Naive thymus-derived CD8-positive, alpha-beta T cell (primary cell): ENCODE measurements around the gene CDK19. TPM values are rescaled to one million over a fixed set of nuclear protein-coding genes. Genes with fewer than 3 reads are reported as not detected.
"Not testable (repeated sequence)": the region's sequence is repeated elsewhere in the genome, so short reads cannot be mapped to it uniquely, and the experiment has no call there.

Source experiments
- ATAC-seq, 2 donors: fragments of 150-1000 bp; cut with Tn5 transposase in 1 of 2; sonication (Bioruptor Pico), chemical (Tn5 transposase) in 1 of 2; 1 replicate in 1 of 2; 2 replicates in 1 of 2; pipeline ENCODE4 v1.10.0; 2021; ENCODE audit warnings: mild to moderate bottlenecking in 2 of 2, moderate library complexity in 2 of 2
- POLR2A ChIA-PET: fragments of 350-600 bp; sonication (Branson Sonifier 250); formaldehyde crosslinking; loops from one replicate; lab custom pipeline; 2021; ENCODE audit warnings: antibody characterized with exemption; lab: Charles Lee
- DNase-seq, 10 donors: peaks; one replicate each; pipeline versions ENCODE4 v3.0.0 to v3.0.0-alpha.2; 2020 to 2022
- H3K27ac Mint-ChIP-seq, 10 donors: one replicate each; pipeline ENCODE4 v1.8.0; 2020 to 2022; ENCODE audit warnings: mild to moderate bottlenecking in 10 of 10, mixed read lengths in 10 of 10, moderate library complexity in 4 of 10, inconsistent platforms in 1 of 10
- H3K27me3 Mint-ChIP-seq, 5 donors: one replicate each; pipeline ENCODE4 v1.8.0; 2021 to 2022; ENCODE audit warnings: mixed read lengths in 5 of 5
- H3K36me3 Mint-ChIP-seq, 3 donors: one replicate each; pipeline ENCODE4 v1.8.0; 2020 to 2022; ENCODE audit warnings: mixed read lengths in 3 of 3, mild to moderate bottlenecking in 2 of 3, inconsistent platforms in 1 of 3
- H3K4me1 Mint-ChIP-seq, 4 donors: one replicate each; pipeline ENCODE4 v1.8.0; 2021 to 2022; ENCODE audit warnings: mixed read lengths in 4 of 4
- H3K4me3 Mint-ChIP-seq, 10 donors: one replicate each; pipeline ENCODE4 v1.8.0; 2020 to 2022; ENCODE audit warnings: mild to moderate bottlenecking in 10 of 10, mixed read lengths in 10 of 10, moderate library complexity in 6 of 10, inconsistent platforms in 1 of 10
- H3K9me3 Mint-ChIP-seq, 9 donors: one replicate each; pipeline ENCODE4 v1.8.0; 2020 to 2022; ENCODE audit warnings: mixed read lengths in 9 of 9, mild to moderate bottlenecking in 3 of 9, inconsistent platforms in 1 of 9, moderate library complexity in 1 of 9
- polyA plus RNA-seq, 3 donors: library from polyadenylated mRNA; unstranded; fragments of 300-500 nt; fragmentation: Illumina TruSeq; gene quantifications; one replicate each; pipeline ENCODE4 v1.2.3, GENCODE V29; 2021
- total RNA-seq, 8 experiments: library from RNA in 2 of 8; stranded (reverse) in 2 of 8; gene quantifications; one replicate each; pipeline ENCODE4 v1.2.3 and lab custom pipeline; 2021 to 2026

The CDK19 gene
- total and polyA plus RNA-seq, 5 experiments from 2014 or later, result 1.1 to 20.0 (median 2.1) TPM

GRCh38 chr6:110809792-110810191, 5.5 kb downstream of the CDK19 start:
- Mint-ChIP-seq H3K27me3 (no peaks in the 10 kb centered on the region), H3K27ac (no peak overlapping the region), H3K4me3 (no peak overlapping the region), H3K9me3 (no peaks in the 10 kb centered on the region), H3K36me3 (peaks cover 0 to 4% (median 3%) of the 10 kb centered on the region in 3 donors), H3K4me1 (peaks cover 15 to 56% (median 27%) of the 10 kb centered on the region in 4 donors)
- POLR2A ChIA-PET, result no interaction called here
- DNase-seq (no peak), ATAC-seq (no peak)

DNA sequence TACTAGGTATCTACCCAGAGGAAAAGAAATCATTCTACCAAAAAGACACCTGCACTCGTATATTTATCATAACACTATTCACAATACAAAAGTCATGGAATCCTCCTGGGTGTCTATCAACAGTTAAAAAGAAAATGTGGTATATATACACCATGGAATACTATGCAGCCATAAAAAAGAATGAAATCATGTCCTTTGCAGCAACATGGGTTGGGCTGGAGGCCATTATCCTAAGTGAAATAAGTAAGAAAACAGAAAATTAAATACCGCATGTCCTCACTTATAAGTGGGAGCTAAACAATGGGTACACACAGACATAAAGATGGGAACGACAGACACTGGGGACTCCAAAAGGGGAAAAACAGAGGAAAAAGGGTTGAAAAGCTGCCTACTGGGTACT, 13.1 kb downstream of the CDK19 start:
- H3K4me3 Mint-ChIP-seq, H3K27ac Mint-ChIP-seq, POLR2A ChIA-PET, DNase-seq, H3K27me3 Mint-ChIP-seq, ATAC-seq: not testable (repeated sequence)
- Mint-ChIP-seq H3K9me3 (peaks cover 0 to 13% (median 3%) of the 10 kb centered on the region in 9 donors), H3K4me1 (peaks cover 13 to 48% (median 22%) of the 10 kb centered on the region in 4 donors), H3K36me3 (peaks cover 3 to 16% (median 11%) of the 10 kb centered on the region in 3 donors)

GRCh38 chr6:110800839-110801196, 14.5 kb downstream of the CDK19 start:
- H3K27ac Mint-ChIP-seq, result peak overlapping the region in 1 of 10 donors; percentile 38
- H3K4me1 Mint-ChIP-seq, result peaks cover 12 to 41% (median 21%) of the 10 kb centered on the region in 4 donors
- peaks cover 3 to 16% (median 11%) of the 10 kb centered on the region in 3 donors for H3K36me3 Mint-ChIP-seq
- H3K27me3 Mint-ChIP-seq, result no peaks in the 10 kb centered on the region
- POLR2A ChIA-PET, result no interaction called here
- H3K4me3 Mint-ChIP-seq, result no peak overlapping the region
- H3K9me3 Mint-ChIP-seq, result peaks cover 0 to 13% (median 3%) of the 10 kb centered on the region in 9 donors
- no peak for DNase-seq
- no peak for ATAC-seq

GRCh38 chr6:110800196-110800838, 15.0 kb downstream of the CDK19 start:
- Mint-ChIP-seq H3K4me3 (no peak overlapping the region), H3K27me3 (no peaks in the 10 kb centered on the region), H3K4me1 (peaks cover 12 to 39% (median 19%) of the 10 kb centered on the region in 4 donors), H3K36me3 (peaks cover 3 to 16% (median 11%) of the 10 kb centered on the region in 3 donors), H3K27ac (peak overlapping the region in 1 of 10 donors; percentile 44), H3K9me3 (peaks cover 0 to 13% (median 3%) of the 10 kb centered on the region in 9 donors)
- DNase-seq (no peak), ATAC-seq (no peak)
- POLR2A ChIA-PET, result no interaction called here

- peak overlapping the region in 1 of 10 donors; percentile 7 for H3K4me3 Mint-ChIP-seq
- POLR2A ChIA-PET, result no interaction called here
- no peak for ATAC-seq
- no peaks in the 10 kb centered on the region for H3K27me3 Mint-ChIP-seq
- H3K4me1 Mint-ChIP-seq, result peaks cover 9 to 33% (median 13%) of the 10 kb centered on the region in 4 donors
- peak overlapping the region in 1 of 10 donors; percentile 34 for H3K27ac Mint-ChIP-seq
- peaks cover 0 to 13% (median 3%) of the 10 kb centered on the region in 9 donors for H3K9me3 Mint-ChIP-seq
- peaks cover 0 to 16% (median 7%) of the 10 kb centered on the region in 3 donors for H3K36me3 Mint-ChIP-seq
- DNase-seq, result no peak
Measured at GRCh38 chr6:110799655-110800054, 15.6 kb downstream of the CDK19 start.

DNA sequence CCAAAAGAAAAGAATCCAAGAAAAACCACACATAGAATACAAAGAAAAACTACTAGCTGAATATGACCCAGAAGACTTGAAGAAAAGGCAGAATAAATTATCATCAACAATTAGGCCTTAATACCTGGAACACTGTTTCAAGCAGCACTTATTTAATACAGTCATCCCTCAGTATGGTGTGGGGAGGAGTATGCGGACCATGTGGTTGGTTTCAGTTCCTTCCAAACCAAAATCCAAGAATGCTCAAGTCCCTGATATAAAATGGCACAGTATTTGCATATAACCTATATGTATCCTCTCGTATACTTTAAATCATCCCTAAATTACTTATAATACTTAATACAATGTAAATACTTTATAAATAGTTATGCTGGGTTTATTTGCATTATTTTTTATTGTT, 16.1 kb downstream of the CDK19 start:
- Mint-ChIP-seq H3K36me3 (peaks cover 0 to 16% (median 7%) of the 10 kb centered on the region in 3 donors), H3K27ac (no peak overlapping the region), H3K27me3 (no peaks in the 10 kb centered on the region), H3K4me3 (no peak overlapping the region), H3K4me1 (peaks cover 9 to 33% (median 12%) of the 10 kb centered on the region in 4 donors), H3K9me3 (peaks cover 0 to 13% (median 3%) of the 10 kb centered on the region in 9 donors)
- POLR2A ChIA-PET, result no interaction called here
- ATAC-seq, result no peak
- no peak for DNase-seq

GRCh38 chr6:110795271-110795670, 20.0 kb downstream of the CDK19 start:
- H3K27me3 Mint-ChIP-seq, result no peaks in the 10 kb centered on the region
- H3K27ac Mint-ChIP-seq, result no peak overlapping the region
- H3K36me3 Mint-ChIP-seq, result peaks cover 2 to 5% (median 2%) of the 10 kb centered on the region in 3 donors
- ATAC-seq (no peak), DNase-seq (no peak)
- H3K9me3 Mint-ChIP-seq, result peaks cover 0 to 4% (median 0%) of the 10 kb centered on the region in 9 donors
- H3K4me1 Mint-ChIP-seq, result peaks cover 5 to 17% (median 7%) of the 10 kb centered on the region in 4 donors
- POLR2A ChIA-PET, result interaction anchor here (0.6 kb wide), 1 partner anchor 141 kb away, joined by 3 read pairs; no protein-coding TSS in a partner anchor
- no peak overlapping the region for H3K4me3 Mint-ChIP-seq

DNA sequence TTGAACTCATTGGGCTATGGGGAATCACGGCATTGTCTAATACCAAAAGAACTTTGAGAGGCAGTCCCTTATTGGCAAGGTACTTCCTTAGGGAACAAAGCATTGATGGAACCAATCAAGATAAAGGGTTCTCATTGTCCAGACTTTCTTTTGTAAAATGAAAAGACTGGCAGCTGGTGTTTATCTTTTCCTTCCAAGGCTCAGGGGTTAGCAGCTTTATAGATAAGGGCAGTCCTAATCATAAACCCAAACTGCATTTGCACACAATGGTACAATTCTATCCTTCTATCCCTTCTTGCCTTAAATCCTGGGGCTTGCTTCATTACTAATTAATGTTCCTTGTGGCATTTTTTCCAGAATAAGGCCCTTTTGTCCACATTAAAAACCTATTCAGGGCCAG, 28.6 kb downstream of the CDK19 start:
- DNase-seq (no peak), ATAC-seq (no peak)
- H3K4me3 Mint-ChIP-seq, result no peak overlapping the region
- peaks cover 4 to 28% (median 15%) of the 10 kb centered on the region in 4 donors for H3K4me1 Mint-ChIP-seq
- H3K27ac Mint-ChIP-seq, result no peak overlapping the region
- POLR2A ChIA-PET, result no interaction called here
- peaks cover 0 to 17% (median 4%) of the 10 kb centered on the region in 3 donors for H3K36me3 Mint-ChIP-seq
- peaks cover 0 to 12% (median 8%) of the 10 kb centered on the region in 9 donors for H3K9me3 Mint-ChIP-seq
- no peaks in the 10 kb centered on the region for H3K27me3 Mint-ChIP-seq

- Mint-ChIP-seq H3K36me3 (peaks cover 0 to 17% (median 4%) of the 10 kb centered on the region in 3 donors), H3K27me3 (no peaks in the 10 kb centered on the region), H3K27ac (no peak overlapping the region), H3K9me3 (peaks cover 0 to 12% (median 8%) of the 10 kb centered on the region in 9 donors), H3K4me1 (peaks cover 4 to 32% (median 15%) of the 10 kb centered on the region in 4 donors), H3K4me3 (no peak overlapping the region)
- POLR2A ChIA-PET, result no interaction called here
- ATAC-seq, result no peak
- DNase-seq, result no peak
Measured at GRCh38 chr6:110786271-110786670, 29.0 kb downstream of the CDK19 start.

DNA sequence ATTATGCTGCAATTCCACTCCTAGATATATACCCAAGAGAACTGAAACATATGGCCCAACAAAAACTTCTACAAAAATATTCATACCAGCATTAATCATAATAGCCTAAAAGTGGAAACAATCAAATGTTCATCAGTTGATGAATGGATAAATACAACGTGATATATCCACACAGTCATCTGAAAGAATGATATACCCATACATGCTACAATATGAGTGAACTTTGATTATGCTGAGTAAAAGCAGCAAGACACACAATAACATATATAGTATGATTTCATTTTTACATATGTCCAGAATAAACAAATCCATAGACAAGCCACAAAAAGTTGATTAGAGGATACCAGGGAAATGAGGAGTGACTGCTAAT, 30.7 kb downstream of the CDK19 start:
- peaks cover 0 to 17% (median 4%) of the 10 kb centered on the region in 3 donors for H3K36me3 Mint-ChIP-seq
- no peak for DNase-seq
- no peaks in the 10 kb centered on the region for H3K27me3 Mint-ChIP-seq
- no peak overlapping the region for H3K27ac Mint-ChIP-seq
- peaks cover 0 to 12% (median 8%) of the 10 kb centered on the region in 9 donors for H3K9me3 Mint-ChIP-seq
- POLR2A ChIA-PET, result no interaction called here
- ATAC-seq, result no peak
- peaks cover 4 to 37% (median 15%) of the 10 kb centered on the region in 4 donors for H3K4me1 Mint-ChIP-seq
- H3K4me3 Mint-ChIP-seq, result no peak overlapping the region

DNA sequence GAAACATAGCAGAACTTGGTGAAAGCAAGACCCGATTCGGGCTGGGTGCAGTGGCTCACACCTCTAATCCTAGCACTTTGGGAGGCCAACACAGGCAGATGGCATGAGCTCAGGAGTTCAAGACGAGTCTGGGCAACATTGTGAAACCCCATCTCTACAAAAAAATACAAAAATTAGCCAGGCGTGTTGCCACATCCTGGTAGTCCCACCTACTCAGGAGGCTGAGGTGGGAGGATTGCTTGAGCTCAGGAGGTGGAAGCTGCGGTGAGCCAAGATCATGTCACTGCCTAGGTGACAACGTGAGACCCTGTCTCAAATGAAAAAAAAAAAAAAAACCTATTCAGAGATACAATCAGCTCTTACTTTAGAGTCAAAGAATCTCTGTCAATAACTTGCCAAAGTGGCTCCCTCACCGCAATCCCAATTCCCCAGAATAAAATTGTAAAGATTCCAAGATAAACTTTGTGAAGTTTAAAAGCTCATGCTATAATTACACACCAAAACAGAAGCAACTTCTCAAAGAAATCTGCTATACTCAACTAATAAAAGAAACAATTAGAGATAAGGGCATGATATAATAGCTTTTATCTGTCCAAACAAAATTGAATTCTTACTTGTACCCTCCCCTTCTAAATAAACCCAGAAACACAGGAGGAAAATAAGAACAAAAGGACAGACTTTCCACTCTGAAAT, 33.6 kb downstream of the CDK19 start:
- Mint-ChIP-seq H3K36me3 (peaks cover 0 to 4% (median 3%) of the 10 kb centered on the region in 3 donors), H3K27me3 (no peaks in the 10 kb centered on the region), H3K27ac (no peak overlapping the region), H3K9me3 (peaks cover 0 to 4% (median 0%) of the 10 kb centered on the region in 9 donors), H3K4me1 (peaks cover 6 to 37% (median 15%) of the 10 kb centered on the region in 4 donors), H3K4me3 (no peak overlapping the region)
- DNase-seq, result no peak
- ATAC-seq, result no peak
- POLR2A ChIA-PET, result no interaction called here

DNA sequence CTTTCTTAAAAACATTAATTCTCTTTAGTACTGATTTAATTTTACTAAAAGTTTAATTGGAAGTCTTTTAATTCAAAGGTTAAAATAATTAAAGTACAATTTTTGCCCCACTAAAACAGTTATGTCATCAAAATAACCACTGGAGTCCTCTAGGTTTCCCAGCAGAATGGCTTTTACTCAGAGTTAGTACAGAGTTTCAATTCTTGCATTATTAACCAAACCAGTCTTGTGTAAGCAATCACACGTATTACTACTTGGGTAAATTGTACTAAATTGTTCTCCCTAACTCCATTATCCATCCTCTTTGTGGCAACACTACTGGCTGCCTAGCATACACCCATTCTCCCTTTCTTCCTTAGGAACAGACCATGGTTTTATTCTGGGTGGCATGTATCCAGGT, 36.9 kb downstream of the CDK19 start:
- ATAC-seq, result no peak
- no peak overlapping the region for H3K27ac Mint-ChIP-seq
- POLR2A ChIA-PET, result no interaction called here
- peaks cover 0 to 2% (median 0%) of the 10 kb centered on the region in 9 donors for H3K9me3 Mint-ChIP-seq
- peaks cover 0 to 2% (median 0%) of the 10 kb centered on the region in 3 donors for H3K36me3 Mint-ChIP-seq
- H3K4me1 Mint-ChIP-seq, result peaks cover 4 to 22% (median 9%) of the 10 kb centered on the region in 4 donors
- no peaks in the 10 kb centered on the region for H3K27me3 Mint-ChIP-seq
- no peak overlapping the region for H3K4me3 Mint-ChIP-seq
- DNase-seq, result no peak

DNA sequence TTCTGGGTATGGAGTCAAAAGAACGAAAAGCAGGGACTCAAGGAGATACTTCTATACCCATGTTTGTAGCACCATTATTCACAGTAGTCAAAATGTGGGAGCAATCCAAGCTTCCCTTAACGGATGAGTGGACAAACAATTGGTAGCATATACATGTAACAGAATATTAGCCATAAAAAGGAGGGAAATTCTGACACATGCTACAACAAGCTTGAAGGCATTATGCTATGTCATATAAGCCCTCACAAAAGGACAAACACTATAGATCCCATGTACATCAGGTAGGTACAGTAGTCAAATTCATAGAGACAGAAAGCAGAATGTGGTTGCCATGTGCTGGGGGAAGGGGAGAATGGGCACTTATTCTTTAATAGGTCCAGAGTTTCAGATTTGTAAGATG, 37.6 kb downstream of the CDK19 start:
- POLR2A ChIA-PET, result no interaction called here
- peaks cover 0 to 4% (median under 1%) of the 10 kb centered on the region in 3 donors for H3K36me3 Mint-ChIP-seq

More for the DNA sequence above, 37.6 kb downstream of the CDK19 start:
- no peak for ATAC-seq
- Mint-ChIP-seq H3K27me3 (no peaks in the 10 kb centered on the region), H3K4me1 (peaks cover 4 to 18% (median 5%) of the 10 kb centered on the region in 4 donors), H3K9me3 (peaks cover 0 to 2% (median 0%) of the 10 kb centered on the region in 9 donors), H3K4me3 (no peak overlapping the region), H3K27ac (no peak overlapping the region)
- DNase-seq, result no peak
